HepG2 (cell line): Measurements from ENCODE around the gene SDK1. TPM values are rescaled to one million over a fixed set of nuclear protein-coding genes. Genes with fewer than 3 reads are reported as not detected.

Experiments used
- BHLHE40 ChIP-seq: IDR thresholded peaks from 2 replicates; pipeline ENCODE4 v1.6.1; 2011; ENCODE audit warnings: low read length, improper control_type of control experiment
- CEBPZ ChIP-seq: IDR thresholded peaks from 2 replicates; pipeline ENCODE4 v1.6.1; 2012; ENCODE audit warnings: low read length, improper control_type of control experiment
- MYPOP ChIP-seq: sonication (generic); formaldehyde crosslinking; IDR thresholded peaks from 2 replicates; pipeline ENCODE4 v1.8.1; 2023; ENCODE audit warnings: mild to moderate bottlenecking, moderate library complexity, missing genetic modification reagents
- NFKB2 ChIP-seq: sonication (generic); formaldehyde crosslinking; IDR thresholded peaks from 2 replicates; pipeline ENCODE4 v1.4.0; 2020; ENCODE audit warnings: missing genetic modification reagents, borderline replicate concordance
- NRL ChIP-seq: sonication (generic); formaldehyde crosslinking; IDR thresholded peaks from 2 replicates; pipeline ENCODE4 v1.5.0; 2020; ENCODE audit warnings: missing genetic modification reagents, mild to moderate bottlenecking, moderate library complexity, borderline replicate concordance
- ZHX2 ChIP-seq, 2 experiments: sonication (generic) in 1 of 2; formaldehyde crosslinking in 1 of 2; IDR thresholded peaks; 2 replicates each; pipeline versions ENCODE4 v1.6.1 to v1.9.0; 2014 to 2022; ENCODE audit warnings: antibody characterized with exemption in 1 of 2, borderline replicate concordance in 1 of 2, inconsistent platforms in 1 of 2, low read depth in 1 of 2, missing genetic modification reagents in 1 of 2
- ZNF687 ChIP-seq: sonication (generic); formaldehyde crosslinking; IDR thresholded peaks from 2 replicates; pipeline ENCODE4 v1.5.1; 2020; ENCODE audit warnings: mild to moderate bottlenecking, missing genetic modification reagents, moderate library complexity
- ZNF883 ChIP-seq: sonication (generic); formaldehyde crosslinking; IDR thresholded peaks from 2 replicates; pipeline ENCODE4 v1.5.1; 2020; ENCODE audit warnings: mild to moderate bottlenecking, missing genetic modification reagents; ENCODE audit errors: not compliant biosample characterization
- polyA plus RNA-seq, 8 experiments: library from polyadenylated mRNA; depleted of rRNA in 3 of 8; stranded (reverse) in 7 of 8; unstranded in 1 of 8; fragments of >200 nt; fragmentation: Illumina TruSeq in 4 of 8; extraction: Trizol in 4 of 8; gene quantifications; 2 replicates each; pipeline versions ENCODE4 v1.2.1 to v1.2.3, GENCODE V29; 2011 to 2016; ENCODE audit warnings: low read depth in 4 of 8, missing spikeins in 1 of 8, mixed read lengths in 1 of 8; ENCODE audit not compliant: insufficient read depth in 1 of 8
- total RNA-seq, 5 experiments: library from RNA; depleted of rRNA; stranded (reverse); fragments of >200 nt; fragmentation: Illumina TruSeq; extraction: Trizol; gene quantifications; 2 replicates each; pipeline ENCODE4 v1.2.3, GENCODE V29; 2016; ENCODE audit warnings: low read depth in 1 of 5
- TF ChIP-seq, protein P1 (sequence below): sonication (generic); formaldehyde crosslinking; IDR thresholded peaks from 2 replicates; pipeline ENCODE4 v1.5.0; 2020; ENCODE audit warnings: mild to moderate bottlenecking, missing genetic modification reagents, moderate library complexity

The SDK1 gene
- total and polyA plus RNA-seq, 2 of the 13 experiments (the other 11 are each of a cell fraction or from before 2014, with no cell fraction given) = 0.35 to 2.4 TPM

DNA sequence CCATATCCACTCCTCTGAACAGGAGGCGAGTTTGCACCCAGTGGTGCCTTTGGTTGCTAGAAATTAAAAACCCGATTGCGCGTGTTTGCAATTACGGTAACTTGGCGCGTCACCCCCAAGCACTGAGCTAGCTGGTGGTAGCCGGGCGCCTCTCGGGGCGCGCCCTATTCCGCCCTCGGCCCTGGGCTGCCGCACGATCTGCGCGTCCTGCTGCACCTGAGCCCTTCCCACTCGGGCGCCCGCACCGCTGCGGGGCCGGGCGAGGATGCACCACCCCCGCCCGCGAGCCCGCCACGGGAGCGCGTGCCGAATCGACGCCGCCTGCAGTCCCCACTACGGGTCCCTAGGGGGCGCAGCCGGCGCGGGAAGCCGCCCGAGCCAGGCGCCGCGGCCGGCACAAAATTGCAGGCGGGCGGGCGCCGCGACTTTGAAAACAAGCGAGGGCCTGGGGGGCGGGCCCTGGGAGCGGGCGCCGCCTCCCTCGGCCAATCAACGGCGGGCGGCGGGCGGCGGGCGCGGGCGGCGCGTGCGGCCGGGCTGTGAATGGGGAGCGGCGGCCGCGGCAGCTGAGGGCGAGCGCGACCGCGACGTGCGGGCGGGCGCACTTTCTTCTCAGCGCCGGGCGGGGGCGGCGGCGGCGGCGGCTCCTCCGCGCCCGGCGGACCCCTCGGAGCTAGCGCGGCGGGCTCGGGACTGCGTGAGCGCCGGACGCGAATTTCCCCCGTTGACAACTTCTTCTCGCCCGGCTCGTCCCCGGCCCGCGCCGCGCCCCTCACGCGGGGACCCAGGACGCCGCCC, at the start of gene SDK1 (continued):
- TF ChIP-seq ZNF687 = peak; percentile 76
- peak; percentile 62; the same call in 1 of the 2 replicates for TF ChIP-seq BHLHE40
- peak; percentile 36; the same call in 1 of the 2 replicates for TF ChIP-seq NFKB2 (CRISPR knock-in tag)
- TF ChIP-seq NRL (CRISPR knock-in tag) = no peak
- no peak for TF ChIP-seq ZNF883 (CRISPR knock-in tag)
- TF ChIP-seq, protein P1, sequence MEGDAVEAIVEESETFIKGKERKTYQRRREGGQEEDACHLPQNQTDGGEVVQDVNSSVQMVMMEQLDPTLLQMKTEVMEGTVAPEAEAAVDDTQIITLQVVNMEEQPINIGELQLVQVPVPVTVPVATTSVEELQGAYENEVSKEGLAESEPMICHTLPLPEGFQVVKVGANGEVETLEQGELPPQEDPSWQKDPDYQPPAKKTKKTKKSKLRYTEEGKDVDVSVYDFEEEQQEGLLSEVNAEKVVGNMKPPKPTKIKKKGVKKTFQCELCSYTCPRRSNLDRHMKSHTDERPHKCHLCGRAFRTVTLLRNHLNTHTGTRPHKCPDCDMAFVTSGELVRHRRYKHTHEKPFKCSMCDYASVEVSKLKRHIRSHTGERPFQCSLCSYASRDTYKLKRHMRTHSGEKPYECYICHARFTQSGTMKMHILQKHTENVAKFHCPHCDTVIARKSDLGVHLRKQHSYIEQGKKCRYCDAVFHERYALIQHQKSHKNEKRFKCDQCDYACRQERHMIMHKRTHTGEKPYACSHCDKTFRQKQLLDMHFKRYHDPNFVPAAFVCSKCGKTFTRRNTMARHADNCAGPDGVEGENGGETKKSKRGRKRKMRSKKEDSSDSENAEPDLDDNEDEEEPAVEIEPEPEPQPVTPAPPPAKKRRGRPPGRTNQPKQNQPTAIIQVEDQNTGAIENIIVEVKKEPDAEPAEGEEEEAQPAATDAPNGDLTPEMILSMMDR = peak; percentile 77
- no peak for TF ChIP-seq ZHX2 (IDR thresholded peaks at IDR 0.05; ENCODE audit: low read depth)
- TF ChIP-seq ZHX2 (CRISPR knock-in tag; IDR thresholded peaks at IDR 0.05; ENCODE audit: borderline replicate concordance) = no peak
- TF ChIP-seq CEBPZ = no peak
- TF ChIP-seq MYPOP (CRISPR knock-in tag) = no peak
